ENCODE results near the gene VWA3A. TPM values are rescaled to one million over a fixed set of nuclear protein-coding genes. Genes with fewer than 3 reads are reported as not detected.

Gene VWA3A
- total and polyA plus RNA-seq, 2 experiments from 2014 or later = not detected

DNA sequence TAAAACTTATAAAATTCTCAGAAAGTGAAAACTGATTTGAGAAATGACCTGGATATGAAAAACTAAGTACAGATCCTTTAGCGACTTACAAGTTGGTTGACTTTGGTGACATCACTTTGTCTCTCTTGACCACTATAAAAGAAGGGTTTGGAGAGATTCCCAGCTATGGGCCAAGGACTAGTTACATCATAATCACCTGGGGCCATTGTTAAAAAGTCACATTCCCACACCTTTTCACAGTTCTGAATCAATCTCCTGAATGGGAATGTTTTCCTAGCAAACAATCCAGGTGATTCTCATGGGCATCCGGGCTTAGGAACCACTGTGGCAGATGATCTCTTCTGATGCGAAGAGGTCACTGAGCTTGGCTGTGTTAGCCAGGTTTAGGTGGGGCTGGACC is 620 bp upstream of the VWA3A start:
- Histone ChIP-seq H3K27me3 (replicated peaks; ENCODE audit: insufficient read depth) (no peaks in the 10 kb centered on the region), H3K9me2 (ENCODE audit: insufficient read depth) (no peaks in the 10 kb centered on the region), H2AFZ (no peak overlapping the region), H3K4me3 (no peak overlapping the region), H3K27ac (no peak overlapping the region), H3K4me2 (ENCODE audit: unreplicated experiment) (no peak overlapping the region), H3F3A (ENCODE audit: insufficient read depth) (no peaks in the 10 kb centered on the region), H3K9me3 (ENCODE audit: low read depth) (no peaks in the 10 kb centered on the region), H3K9ac (no peak overlapping the region), H3K79me2 (ENCODE audit: insufficient read depth) (no peaks in the 10 kb centered on the region), H4K20me1 (ENCODE audit: insufficient read depth) (no peaks in the 10 kb centered on the region), H3K36me3 (ENCODE audit: low read depth) (no peaks in the 10 kb centered on the region), H3K4me1 (ENCODE audit: insufficient read depth) (no peaks in the 10 kb centered on the region)
- 82 to 84% methylated on average over 3 of the region's 3 CpGs for WGBS, 2 experiments (ENCODE audit: low coverage in 1 of 2, low lambda C conversion rate in 2 of 2, missing lambda C conversion rate in 2 of 2)
- in situ Hi-C loops (cut with MboI) = no loop called here
- no peak for DNase-seq
- no peak for TF ChIP-seq EZH2 (IDR thresholded peaks at IDR 0.05; ENCODE audit: insufficient read depth, poor library complexity, severe bottlenecking)

GRCh38 chr16:22093331-22093730 is 990 bp downstream of the VWA3A start:
- Histone ChIP-seq H3K9ac (no peak overlapping the region), H3F3A (ENCODE audit: insufficient read depth) (no peaks in the 10 kb centered on the region), H2AFZ (no peak overlapping the region), H3K36me3 (ENCODE audit: low read depth) (no peaks in the 10 kb centered on the region), H3K4me2 (ENCODE audit: unreplicated experiment) (no peak overlapping the region), H3K79me2 (ENCODE audit: insufficient read depth) (no peaks in the 10 kb centered on the region), H3K9me3 (ENCODE audit: low read depth) (no peaks in the 10 kb centered on the region), H3K27ac (no peak overlapping the region), H3K4me3 (no peak overlapping the region), H4K20me1 (ENCODE audit: insufficient read depth) (no peaks in the 10 kb centered on the region), H3K9me2 (ENCODE audit: insufficient read depth) (no peaks in the 10 kb centered on the region), H3K27me3 (replicated peaks; ENCODE audit: insufficient read depth) (0 out of 2 replicates have a peak, but pooled peaks cover 5% of the 10 kb centered on the region), H3K4me1 (ENCODE audit: insufficient read depth) (no peaks in the 10 kb centered on the region)
- 92 to 98% methylated on average over 3 of the region's 3 CpGs for WGBS, 2 experiments (ENCODE audit: low coverage in 1 of 2, low lambda C conversion rate in 2 of 2, missing lambda C conversion rate in 2 of 2)
- DNase-seq = no peak
- TF ChIP-seq EZH2 (IDR thresholded peaks at IDR 0.05; ENCODE audit: insufficient read depth, poor library complexity, severe bottlenecking) = no peak
- no peak for TF ChIP-seq EZH2phosphoT487 (IDR thresholded peaks at IDR 0.05; ENCODE audit: insufficient read depth, low read depth)
- in situ Hi-C loops (cut with MboI) = no loop called here

DNA sequence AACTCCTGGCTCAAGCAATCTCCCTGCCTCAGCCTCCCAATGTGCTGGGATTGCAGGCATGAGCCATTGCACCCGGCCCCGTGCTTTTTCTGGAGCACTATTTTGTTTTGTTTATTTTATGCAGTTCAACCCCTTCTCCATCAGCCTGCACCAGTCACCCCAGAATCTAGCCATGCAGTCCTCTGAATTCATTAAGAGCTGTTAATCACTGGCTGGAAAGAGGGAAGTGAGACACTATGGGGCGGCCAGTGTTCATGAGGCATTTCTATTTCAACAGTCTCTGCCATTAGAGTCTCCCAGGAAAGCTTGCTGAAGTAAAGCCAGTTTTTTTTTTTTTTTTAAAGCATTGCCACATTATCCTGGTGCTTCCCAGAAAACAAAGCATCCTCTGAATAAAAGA is 1.7 kb downstream of the VWA3A start:
- H3K4me3 ChIP-seq = no peak overlapping the region

DNA sequence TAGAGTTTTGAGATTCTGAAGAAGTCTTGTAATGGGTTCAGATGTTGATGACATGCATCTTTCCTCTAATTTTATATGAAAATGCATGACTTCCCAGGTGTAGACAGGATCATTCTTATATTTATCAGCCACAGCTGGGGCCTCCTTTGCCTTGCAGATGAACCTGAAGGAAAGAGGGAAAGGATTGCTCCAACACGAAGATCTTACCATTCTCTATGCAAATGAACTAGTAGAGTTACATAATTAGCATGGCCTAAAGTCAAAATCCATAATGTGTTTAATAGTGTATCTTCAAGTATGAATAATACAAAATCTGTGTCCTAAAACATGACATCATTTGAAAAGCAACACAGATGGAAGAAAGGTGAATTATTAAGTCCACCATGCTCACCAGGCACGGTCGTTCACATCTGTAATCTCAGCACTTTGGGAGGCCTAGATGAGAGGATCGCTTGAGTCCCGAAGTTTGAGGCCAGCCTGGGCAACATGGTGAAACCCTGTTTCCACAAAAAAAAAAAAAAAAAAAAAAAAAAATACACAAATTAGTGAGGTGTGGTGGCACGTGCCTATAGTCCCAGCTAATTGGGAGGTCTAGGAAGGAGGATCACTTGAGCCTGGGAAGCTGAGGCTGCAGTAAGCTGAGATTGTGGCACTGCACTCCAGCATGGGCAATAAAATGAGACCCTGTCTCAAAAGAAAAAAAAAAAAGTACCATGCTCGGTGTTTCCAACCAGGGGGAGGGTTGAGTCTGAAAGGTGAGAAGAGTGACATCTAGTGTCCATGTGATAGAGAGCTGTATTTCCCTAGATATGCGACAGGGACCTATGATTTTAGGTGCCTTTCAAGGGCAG is 6.3 kb downstream of the VWA3A start:
- no peak for TF ChIP-seq EZH2 (IDR thresholded peaks at IDR 0.05; ENCODE audit: insufficient read depth, poor library complexity, severe bottlenecking)
- Histone ChIP-seq H3K27ac (no peak overlapping the region), H3K4me1 (ENCODE audit: insufficient read depth) (no peaks in the 10 kb centered on the region; the same call in 1 of the 2 replicates), H3K79me2 (ENCODE audit: insufficient read depth) (no peaks in the 10 kb centered on the region), H3F3A (ENCODE audit: insufficient read depth) (no peaks in the 10 kb centered on the region), H3K4me3 (peak overlapping the region; percentile 62), H3K36me3 (ENCODE audit: low read depth) (no peaks in the 10 kb centered on the region), H4K20me1 (ENCODE audit: insufficient read depth) (no peaks in the 10 kb centered on the region), H3K27me3 (replicated peaks; ENCODE audit: insufficient read depth) (0 out of 2 replicates have a peak, but pooled peaks cover 5% of the 10 kb centered on the region), H2AFZ (peak overlapping the region; percentile 66; the same call in 1 of the 2 replicates), H3K9me2 (ENCODE audit: insufficient read depth) (no peaks in the 10 kb centered on the region), H3K9ac (no peak overlapping the region; the same call in 1 of the 2 replicates), H3K4me2 (ENCODE audit: unreplicated experiment) (peak overlapping the region; percentile 73), H3K9me3 (ENCODE audit: low read depth) (no peaks in the 10 kb centered on the region)
- peak; percentile 69 for DNase-seq
- 39 to 41% methylated on average over 8 of the region's 8 CpGs for WGBS, 2 experiments (ENCODE audit: low coverage in 1 of 2, low lambda C conversion rate in 2 of 2, missing lambda C conversion rate in 2 of 2)
- in situ Hi-C loops (cut with MboI) = no loop called here

More for the DNA sequence above, 1.7 kb downstream of the VWA3A start:
- H3K27ac ChIP-seq = no peak overlapping the region
- 0 out of 2 replicates have a peak, but pooled peaks cover 5% of the 10 kb centered on the region for H3K27me3 ChIP-seq (replicated peaks; ENCODE audit: insufficient read depth)
- in situ Hi-C loops (cut with MboI) = no loop called here
- H4K20me1 ChIP-seq (ENCODE audit: insufficient read depth) = no peaks in the 10 kb centered on the region
- H2AFZ ChIP-seq = no peak overlapping the region
- H3K9me2 ChIP-seq (ENCODE audit: insufficient read depth) = no peaks in the 10 kb centered on the region
- H3K9ac ChIP-seq = no peak overlapping the region
- no peak for DNase-seq
- H3K4me1 ChIP-seq (ENCODE audit: insufficient read depth) = no peaks in the 10 kb centered on the region; the same call in 1 of the 2 replicates
- 65 to 83% methylated on average over 3 of the region's 3 CpGs for WGBS, 2 experiments (ENCODE audit: low coverage in 1 of 2, low lambda C conversion rate in 2 of 2, missing lambda C conversion rate in 2 of 2)
- H3K36me3 ChIP-seq (ENCODE audit: low read depth) = no peaks in the 10 kb centered on the region
- H3F3A ChIP-seq (ENCODE audit: insufficient read depth) = no peaks in the 10 kb centered on the region
- no peaks in the 10 kb centered on the region for H3K9me3 ChIP-seq (ENCODE audit: low read depth)
- TF ChIP-seq EZH2 (IDR thresholded peaks at IDR 0.05; ENCODE audit: insufficient read depth, poor library complexity, severe bottlenecking) (no peak), EZH2phosphoT487 (IDR thresholded peaks at IDR 0.05; ENCODE audit: insufficient read depth, low read depth) (no peak)
- H3K79me2 ChIP-seq (ENCODE audit: insufficient read depth) = no peaks in the 10 kb centered on the region
- H3K4me2 ChIP-seq (ENCODE audit: unreplicated experiment) = no peak overlapping the region
